ENCODE results near the gene PPP4R2. TPM values are rescaled to one million over a fixed set of nuclear protein-coding genes. Genes with fewer than 3 reads are reported as not detected.

PPP4R2 gene
- total RNA-seq, 3 donors from 2014 or later, result 71.5 to 77.5 (median 75.3) TPM

DNA sequence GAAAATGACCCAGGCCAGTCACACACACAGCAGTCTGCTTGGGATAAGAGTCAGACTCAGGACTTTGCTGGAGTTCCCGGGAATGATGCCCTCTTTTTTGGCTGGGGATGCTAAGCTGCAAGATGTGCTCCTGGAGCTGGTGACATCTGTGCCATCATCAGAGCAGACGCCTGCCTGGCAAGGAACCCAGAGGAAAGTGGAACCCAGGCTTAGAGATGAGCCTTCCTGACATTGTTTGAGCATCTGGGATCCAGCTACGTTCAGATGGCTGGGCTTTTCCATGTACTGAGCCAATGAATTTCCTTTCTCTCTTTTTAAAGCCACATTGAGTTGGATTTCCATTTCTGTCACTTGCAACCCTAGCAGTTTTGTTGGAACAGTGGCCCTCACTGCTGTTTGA is 118.1 kb downstream of the PPP4R2 start:
- no peak for DNase-seq
- Histone ChIP-seq H3K4me1 (ENCODE audit: low read depth) (no peaks in the 10 kb centered on the region), H3K36me3 (ENCODE audit: low read depth) (no peaks in the 10 kb centered on the region), H3K9me3 (no peaks in the 10 kb centered on the region), H3K4me3 (no peak overlapping the region)
- intact Hi-C loops (cut with DNase I, micrococcal nuclease), result no loop called here
- ATAC-seq, result no peak
- no peak for TF ChIP-seq CTCF (IDR thresholded peaks at IDR 0.05)

DNA sequence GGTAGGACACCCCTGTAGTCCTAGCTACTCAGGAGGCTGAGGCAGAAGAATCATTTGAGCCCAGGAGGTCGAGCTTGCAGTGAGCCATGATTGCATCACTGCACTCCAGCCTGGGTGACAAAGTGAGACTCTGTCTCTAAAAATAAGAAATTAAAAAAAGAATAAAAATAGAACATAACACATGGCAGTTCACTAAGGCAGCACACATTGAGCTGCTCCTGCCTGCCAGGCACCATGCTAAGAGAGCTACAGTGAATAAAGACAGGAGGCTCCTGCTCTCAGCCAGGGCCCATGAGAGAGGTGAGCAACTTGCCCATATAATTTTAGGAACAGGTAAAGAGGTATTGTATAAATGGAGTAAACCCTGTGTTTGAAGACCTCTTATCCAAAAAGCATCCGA is 119.2 kb downstream of the PPP4R2 start:
- intact Hi-C loops (cut with DNase I, micrococcal nuclease), result no loop called here
- no peaks in the 10 kb centered on the region for H3K4me1 ChIP-seq (ENCODE audit: low read depth)
- DNase-seq, result no peak
- no peaks in the 10 kb centered on the region for H3K9me3 ChIP-seq
- no peaks in the 10 kb centered on the region for H3K36me3 ChIP-seq (ENCODE audit: low read depth)
- ATAC-seq, result no peak
- TF ChIP-seq CTCF (IDR thresholded peaks at IDR 0.05), result no peak
- H3K4me3 ChIP-seq, result no peak overlapping the region

Other genes with a start within 250 kb of the PPP4R2 start
- gene SHQ1, start 148.4 kb upstream of the PPP4R2 start, total RNA-seq, result 10 to 100 TPM; 18.1 to 31.6 (median 21.4) TPM
- 10 to 100 TPM in 1 of 3 donors, 1 to 10 TPM in 2; 5.3 to 12.5 (median 6.1) TPM for gene GXYLT2, start 108.8 kb upstream of the PPP4R2 start, total RNA-seq
- 1 to 10 TPM; 4.3 to 5.7 (median 4.8) TPM for gene EBLN2, start 64.8 kb downstream of the PPP4R2 start, total RNA-seq

Data from mucosa of descending colon (tissue), 3 donors.